Loucy (cell line): Measurements from ENCODE around the gene PDGFC.

Source experiments
- EZH2phosphoT487 ChIP-seq: fragments of 200-600 bp; IDR thresholded peaks from 2 replicates; pipeline ENCODE4 v1.6.1; 2018; ENCODE audit warnings: antibody characterized with exemption, mild to moderate bottlenecking, moderate library complexity, borderline replicate concordance
- TF ChIP-seq, protein P1 (sequence below): fragments of 200-600 bp; sonication (generic); conservative IDR thresholded peaks from 2 replicates; pipeline ENCODE4 v1.5.1; 2014; ENCODE audit warnings: mild to moderate bottlenecking, antibody characterized with exemption, low read length

DNA sequence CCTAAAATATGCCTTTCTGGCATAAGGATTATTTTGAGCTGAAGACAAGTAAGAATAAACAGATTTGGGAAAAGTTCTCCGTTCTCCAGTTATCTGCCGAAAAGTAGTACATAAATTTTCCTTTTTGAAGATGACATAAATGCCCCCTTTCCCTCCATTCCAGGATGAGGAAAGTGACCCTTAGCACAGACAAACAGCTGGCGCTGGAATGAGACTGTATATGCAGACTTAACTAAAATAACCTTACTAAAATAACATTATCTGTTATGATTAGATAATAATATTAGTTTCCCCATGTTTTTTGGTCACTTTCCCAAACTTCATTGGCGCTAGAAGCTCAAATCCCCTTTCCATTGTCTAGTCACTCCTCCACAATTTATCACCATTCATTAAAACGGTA is 21.5 kb downstream of the PDGFC start:
- no peak for TF ChIP-seq EZH2phosphoT487
- TF ChIP-seq, protein P1, sequence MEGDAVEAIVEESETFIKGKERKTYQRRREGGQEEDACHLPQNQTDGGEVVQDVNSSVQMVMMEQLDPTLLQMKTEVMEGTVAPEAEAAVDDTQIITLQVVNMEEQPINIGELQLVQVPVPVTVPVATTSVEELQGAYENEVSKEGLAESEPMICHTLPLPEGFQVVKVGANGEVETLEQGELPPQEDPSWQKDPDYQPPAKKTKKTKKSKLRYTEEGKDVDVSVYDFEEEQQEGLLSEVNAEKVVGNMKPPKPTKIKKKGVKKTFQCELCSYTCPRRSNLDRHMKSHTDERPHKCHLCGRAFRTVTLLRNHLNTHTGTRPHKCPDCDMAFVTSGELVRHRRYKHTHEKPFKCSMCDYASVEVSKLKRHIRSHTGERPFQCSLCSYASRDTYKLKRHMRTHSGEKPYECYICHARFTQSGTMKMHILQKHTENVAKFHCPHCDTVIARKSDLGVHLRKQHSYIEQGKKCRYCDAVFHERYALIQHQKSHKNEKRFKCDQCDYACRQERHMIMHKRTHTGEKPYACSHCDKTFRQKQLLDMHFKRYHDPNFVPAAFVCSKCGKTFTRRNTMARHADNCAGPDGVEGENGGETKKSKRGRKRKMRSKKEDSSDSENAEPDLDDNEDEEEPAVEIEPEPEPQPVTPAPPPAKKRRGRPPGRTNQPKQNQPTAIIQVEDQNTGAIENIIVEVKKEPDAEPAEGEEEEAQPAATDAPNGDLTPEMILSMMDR = no peak
